Measurements from ENCODE around the gene ERC2. TPM values are rescaled to one million over a fixed set of nuclear protein-coding genes. Genes with fewer than 3 reads are reported as not detected.

The ERC2 gene
- total RNA-seq, 1 donor from 2014 or later: 0.11 TPM

DNA sequence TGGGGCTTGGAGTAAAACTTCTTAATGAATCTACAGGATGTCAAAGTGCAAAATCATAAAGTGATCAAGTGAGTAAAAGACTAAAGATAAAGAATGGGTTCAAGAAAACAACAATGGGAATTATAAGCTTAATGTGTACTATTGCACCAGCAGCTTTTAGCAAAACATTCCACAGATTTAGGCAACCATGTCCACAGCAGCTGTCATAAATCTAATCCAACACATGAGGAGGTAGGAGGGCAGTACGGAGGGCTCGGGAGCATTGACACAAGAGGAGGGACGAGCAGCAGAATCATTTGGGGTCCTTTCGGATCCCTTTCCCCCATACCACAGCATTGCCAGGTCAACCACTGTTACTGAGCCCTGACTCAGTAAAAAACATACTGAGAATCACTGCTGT lies 516.9 kb downstream of the ERC2 start:
- Histone ChIP-seq H3K36me3 (no peaks in the 10 kb centered on the region), H3K4me1 (no peaks in the 10 kb centered on the region), H3K27ac (no peak overlapping the region), H3K4me3 (no peak overlapping the region), H3K9me3 (no peaks in the 10 kb centered on the region), H3K27me3 (no peaks in the 10 kb centered on the region)
- DNase-seq (ENCODE audit: low spot score in 2 of 2): no peak
- intact Hi-C loops (cut with DNase I): no loop called here
- TF ChIP-seq, protein P1, sequence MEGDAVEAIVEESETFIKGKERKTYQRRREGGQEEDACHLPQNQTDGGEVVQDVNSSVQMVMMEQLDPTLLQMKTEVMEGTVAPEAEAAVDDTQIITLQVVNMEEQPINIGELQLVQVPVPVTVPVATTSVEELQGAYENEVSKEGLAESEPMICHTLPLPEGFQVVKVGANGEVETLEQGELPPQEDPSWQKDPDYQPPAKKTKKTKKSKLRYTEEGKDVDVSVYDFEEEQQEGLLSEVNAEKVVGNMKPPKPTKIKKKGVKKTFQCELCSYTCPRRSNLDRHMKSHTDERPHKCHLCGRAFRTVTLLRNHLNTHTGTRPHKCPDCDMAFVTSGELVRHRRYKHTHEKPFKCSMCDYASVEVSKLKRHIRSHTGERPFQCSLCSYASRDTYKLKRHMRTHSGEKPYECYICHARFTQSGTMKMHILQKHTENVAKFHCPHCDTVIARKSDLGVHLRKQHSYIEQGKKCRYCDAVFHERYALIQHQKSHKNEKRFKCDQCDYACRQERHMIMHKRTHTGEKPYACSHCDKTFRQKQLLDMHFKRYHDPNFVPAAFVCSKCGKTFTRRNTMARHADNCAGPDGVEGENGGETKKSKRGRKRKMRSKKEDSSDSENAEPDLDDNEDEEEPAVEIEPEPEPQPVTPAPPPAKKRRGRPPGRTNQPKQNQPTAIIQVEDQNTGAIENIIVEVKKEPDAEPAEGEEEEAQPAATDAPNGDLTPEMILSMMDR (IDR thresholded peaks at IDR 0.05): no peak

DNA sequence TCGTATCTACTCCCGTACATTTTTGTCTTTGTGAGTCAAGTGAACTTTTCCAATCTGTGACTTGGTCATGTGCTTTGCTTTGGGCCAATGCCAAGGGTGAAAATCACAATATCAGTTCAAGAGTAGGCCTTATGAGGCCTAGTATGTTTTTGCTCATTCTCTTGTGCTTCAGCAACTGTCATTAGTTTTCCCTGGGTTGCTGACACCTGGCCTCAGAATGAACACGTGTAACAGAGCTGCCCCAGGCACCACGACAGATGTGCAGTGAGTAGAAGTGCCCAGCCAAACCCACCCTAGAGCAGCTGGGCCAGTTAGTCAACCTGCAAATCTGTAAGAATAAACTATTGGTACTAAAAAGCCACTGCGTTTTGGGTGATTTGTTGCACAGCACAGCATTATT lies 520.9 kb downstream of the ERC2 start:
- intact Hi-C loops (cut with DNase I): no loop called here
- Histone ChIP-seq H3K4me3 (no peak overlapping the region), H3K27ac (no peak overlapping the region), H3K27me3 (no peaks in the 10 kb centered on the region), H3K4me1 (no peaks in the 10 kb centered on the region), H3K9me3 (no peaks in the 10 kb centered on the region), H3K36me3 (no peaks in the 10 kb centered on the region)
- TF ChIP-seq, protein P1 (IDR thresholded peaks at IDR 0.05): no peak
- DNase-seq (ENCODE audit: low spot score in 2 of 2): no peak

DNA sequence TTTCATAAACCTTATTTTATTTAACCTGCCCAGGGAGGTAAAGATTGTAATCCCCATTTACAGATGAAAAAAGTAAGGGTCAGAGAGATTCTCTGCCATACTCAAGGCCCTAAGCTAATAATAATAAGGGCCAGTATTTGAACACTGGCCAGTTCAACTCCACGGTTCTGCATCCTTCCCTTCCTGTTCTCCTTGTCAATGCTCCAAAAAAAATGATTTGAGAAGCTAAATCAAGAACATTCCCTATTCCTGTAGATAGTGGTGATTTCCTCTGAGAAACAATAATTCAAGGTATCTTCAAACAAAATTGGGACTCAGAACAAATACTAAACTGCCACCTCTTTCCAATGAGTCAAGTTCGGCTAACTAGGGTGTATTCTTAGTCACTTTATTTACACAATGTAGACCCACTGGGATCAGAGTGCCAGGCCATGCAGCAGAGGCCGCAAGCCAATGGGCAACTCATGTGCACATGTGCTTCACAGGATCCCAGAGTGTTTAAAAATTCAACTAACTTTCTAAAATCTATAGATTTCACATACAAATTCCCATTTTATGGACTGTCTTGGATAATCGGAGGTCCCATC lies 521.6 kb downstream of the ERC2 start:
- intact Hi-C loops (cut with DNase I): no loop called here
- H3K9me3 ChIP-seq: no peaks in the 10 kb centered on the region
- H3K4me3 ChIP-seq: no peak overlapping the region
- H3K36me3 ChIP-seq: no peaks in the 10 kb centered on the region
- no peak for DNase-seq (ENCODE audit: low spot score in 2 of 2)
- no peaks in the 10 kb centered on the region for H3K27me3 ChIP-seq
- TF ChIP-seq, protein P1 (IDR thresholded peaks at IDR 0.05): no peak
- no peak overlapping the region for H3K27ac ChIP-seq
- H3K4me1 ChIP-seq: no peaks in the 10 kb centered on the region

DNA sequence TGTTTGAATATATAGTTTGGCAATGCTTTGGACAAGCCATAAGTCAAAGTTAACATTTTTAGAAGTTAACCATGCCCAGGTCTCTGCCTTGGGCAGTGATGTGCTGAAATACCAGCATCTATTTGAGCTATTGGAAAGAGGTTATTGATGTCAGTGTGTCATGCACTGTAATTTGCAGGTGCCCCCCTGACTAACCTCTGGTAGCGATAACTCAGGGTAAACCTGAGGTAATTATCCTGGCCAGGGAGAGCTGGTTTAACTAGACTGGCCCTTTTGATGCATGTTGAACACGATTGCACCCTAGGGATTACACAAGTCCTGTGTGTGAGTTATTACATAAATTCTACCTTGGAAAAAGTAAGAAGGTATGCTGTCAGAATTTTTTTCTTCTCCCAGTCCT lies 525.4 kb downstream of the ERC2 start:
- TF ChIP-seq, protein P1 (IDR thresholded peaks at IDR 0.05): no peak
- H3K4me3 ChIP-seq: no peak overlapping the region
- DNase-seq (ENCODE audit: low spot score in 2 of 2): no peak
- no peaks in the 10 kb centered on the region for H3K27me3 ChIP-seq
- intact Hi-C loops (cut with DNase I): no loop called here
- H3K4me1 ChIP-seq: no peaks in the 10 kb centered on the region
- H3K36me3 ChIP-seq: no peaks in the 10 kb centered on the region
- H3K27ac ChIP-seq: no peak overlapping the region
- H3K9me3 ChIP-seq: no peaks in the 10 kb centered on the region

- intact Hi-C loops (cut with DNase I): no loop called here
- H3K36me3 ChIP-seq: no peaks in the 10 kb centered on the region
- TF ChIP-seq, protein P1 (IDR thresholded peaks at IDR 0.05): no peak
- no peaks in the 10 kb centered on the region for H3K27me3 ChIP-seq
- H3K4me1 ChIP-seq: no peaks in the 10 kb centered on the region
- no peak overlapping the region for H3K4me3 ChIP-seq
- no peaks in the 10 kb centered on the region for H3K9me3 ChIP-seq
- no peak overlapping the region for H3K27ac ChIP-seq
- no peak for DNase-seq (ENCODE audit: low spot score in 2 of 2)
Measured at GRCh38 chr3:55939287-55939686, 529.0 kb downstream of the ERC2 start.

GRCh38 chr3:55937301-55937700 lies 531.0 kb downstream of the ERC2 start:
- Histone ChIP-seq H3K27me3 (no peaks in the 10 kb centered on the region), H3K4me1 (no peaks in the 10 kb centered on the region), H3K9me3 (no peaks in the 10 kb centered on the region), H3K36me3 (no peaks in the 10 kb centered on the region), H3K27ac (no peak overlapping the region), H3K4me3 (no peak overlapping the region)
- intact Hi-C loops (cut with DNase I): no loop called here
- TF ChIP-seq, protein P1 (IDR thresholded peaks at IDR 0.05): no peak
- no peak for DNase-seq (ENCODE audit: low spot score in 2 of 2)
